IMR-90 (cell line): Measurements from ENCODE around the gene SRPRB. TPM values are rescaled to one million over a fixed set of nuclear protein-coding genes. Genes with fewer than 3 reads are reported as not detected.

Source experiments
- ATAC-seq: fragments of 200-7000 bp; cut with Tn5 transposase; 2 replicates; pipeline ENCODE4 v1.9.1; 2020; ENCODE audit warnings: low read depth, mild to moderate bottlenecking, moderate library complexity
- BruUV-seq: library from RNA; stranded (reverse); fragments of 400-500 nt; replicated peaks from 2 replicates; lab custom pipeline; 2021; lab: Mats Ljungman, UMichigan
- CTCF ChIA-PET: fragments of 300-600 bp; formaldehyde crosslinking; extraction: SDS; loops from one replicate; lab custom pipeline; 2021; ENCODE audit warnings: antibody characterized with exemption; lab: Yijun Ruan, JAX
- POLR2A ChIA-PET: fragments of 300-600 bp; sonication (Branson Sonifier 250); formaldehyde crosslinking; loops from one replicate; lab custom pipeline; 2022; ENCODE audit warnings: antibody characterized with exemption; ENCODE audit not compliant: unreplicated experiment; lab: Charles Lee
- DNase-seq: peaks from one replicate; pipeline ENCODE4 v3.0.0; 2013
- H2AFZ ChIP-seq: replicated peaks from 2 replicates; pipeline ENCODE3; 2013; ENCODE audit warnings: low read length, mild to moderate bottlenecking; ENCODE audit not compliant: poor library complexity
- H2AK5ac ChIP-seq: 2 replicates; pipeline ENCODE4 v1.6.1; 2013; ENCODE audit warnings: low read depth, low read length, inconsistent platforms
- H2AK9ac ChIP-seq: replicated peaks from 2 replicates; pipeline ENCODE3; 2013; ENCODE audit warnings: mild to moderate bottlenecking, low read depth, low read length, moderate library complexity; ENCODE audit not compliant: poor library complexity
- H2BK120ac ChIP-seq: 2 replicates; pipeline ENCODE4 v1.6.1; 2013; ENCODE audit warnings: low read depth, low read length, inconsistent platforms
- H2BK15ac ChIP-seq: 3 replicates; pipeline ENCODE4 v1.6.1; 2013; ENCODE audit warnings: low read depth, low read length, inconsistent platforms
- H2BK20ac ChIP-seq: 2 replicates; pipeline ENCODE4 v1.6.1; 2013; ENCODE audit warnings: low read depth, mild to moderate bottlenecking, inconsistent platforms, low read length, moderate library complexity
- H2BK5ac ChIP-seq: 2 replicates; pipeline ENCODE4 v1.6.1; 2013; ENCODE audit warnings: mild to moderate bottlenecking, low read depth, low read length, inconsistent platforms; ENCODE audit not compliant: poor library complexity, severe bottlenecking
- H3K14ac ChIP-seq: replicated peaks from 2 replicates; pipeline ENCODE4 v1.6.1; 2013; ENCODE audit warnings: low read depth, low read length, inconsistent platforms
- H3K18ac ChIP-seq: 2 replicates; pipeline ENCODE4 v1.6.1; 2013; ENCODE audit warnings: low read depth, low read length, control low read depth
- H3K23ac ChIP-seq: 2 replicates; pipeline ENCODE4 v1.6.1; 2013; ENCODE audit warnings: low read depth, low read length, inconsistent platforms
- H3K27ac ChIP-seq: 2 replicates; pipeline ENCODE4 v1.5.1; 2013; ENCODE audit warnings: mild to moderate bottlenecking, control low read depth, low read length; ENCODE audit not compliant: insufficient read depth
- H3K27me3 ChIP-seq: 2 replicates; pipeline ENCODE4 v1.6.1; 2013; ENCODE audit warnings: low read length; ENCODE audit not compliant: control insufficient read depth, insufficient read depth
- H3K36me3 ChIP-seq: 2 replicates; pipeline ENCODE4 v1.6.1; 2013; ENCODE audit warnings: low read length, mixed read lengths; ENCODE audit not compliant: control insufficient read depth, insufficient read depth
- H3K4ac ChIP-seq: 2 replicates; pipeline ENCODE4 v1.6.1; 2013; ENCODE audit warnings: low read depth, low read length, inconsistent platforms
- H3K4me1 ChIP-seq: 2 replicates; pipeline ENCODE4 v1.6.1; 2013; ENCODE audit warnings: low read length, mixed read lengths; ENCODE audit not compliant: control insufficient read depth, insufficient read depth
- H3K4me2 ChIP-seq: 2 replicates; pipeline ENCODE4 v1.6.1; 2013; ENCODE audit warnings: low read depth, mild to moderate bottlenecking, control low read depth, low read length, moderate library complexity
- H3K4me3 ChIP-seq: 2 replicates; pipeline ENCODE4 v1.5.1; 2013; ENCODE audit warnings: low read depth, mild to moderate bottlenecking, control low read depth, low read length, moderate library complexity; ENCODE audit not compliant: insufficient read depth
- H3K56ac ChIP-seq: 2 replicates; pipeline ENCODE4 v1.6.1; 2013; ENCODE audit warnings: low read length, inconsistent platforms; ENCODE audit not compliant: insufficient read depth; ENCODE audit errors: extremely low read depth
- H3K79me1 ChIP-seq, 2 experiments: 2 replicates each; pipeline ENCODE4 v1.6.1; 2013; ENCODE audit warnings: low read length in 2 of 2, inconsistent platforms in 1 of 2, low read depth in 1 of 2
- H3K9ac ChIP-seq: 2 replicates; pipeline ENCODE4 v1.6.1; 2013; ENCODE audit warnings: low read depth, low read length, control low read depth
- H3K9me1 ChIP-seq: 2 replicates; pipeline ENCODE4 v1.6.1; 2013; ENCODE audit warnings: low read length, inconsistent platforms; ENCODE audit not compliant: insufficient read depth
- H3K9me3 ChIP-seq: 2 replicates; pipeline ENCODE4 v1.6.1; 2013; ENCODE audit warnings: low read length; ENCODE audit not compliant: control insufficient read depth, insufficient read depth
- H4K20me1 ChIP-seq: 2 replicates; pipeline ENCODE4 v1.6.1; 2013; ENCODE audit warnings: low read length, inconsistent platforms; ENCODE audit not compliant: insufficient read depth
- H4K5ac ChIP-seq: 2 replicates; pipeline ENCODE4 v1.6.1; 2013; ENCODE audit warnings: mild to moderate bottlenecking, low read depth, low read length, control low read depth
- H4K8ac ChIP-seq, 2 experiments: 2 replicates each; pipeline ENCODE4 v1.6.1; 2013; ENCODE audit warnings: low read depth in 2 of 2, low read length in 2 of 2, control low read depth in 1 of 2, inconsistent platforms in 1 of 2
- H4K91ac ChIP-seq: 2 replicates; pipeline ENCODE4 v1.6.1; 2013; ENCODE audit warnings: low read depth, low read length, inconsistent platforms; ENCODE audit not compliant: insufficient read depth
- BHLHE40 ChIP-seq: fragments of 150-350 bp; IDR thresholded peaks from 2 replicates; pipeline ENCODE4 v1.6.1; 2016; ENCODE audit warnings: mild to moderate bottlenecking, low read depth, low read length
- CEBPB ChIP-seq: IDR thresholded peaks from 2 replicates; pipeline ENCODE4 v1.6.1; 2012; ENCODE audit warnings: low read depth, low read length, improper control_type of control experiment
- CHD1 ChIP-seq: IDR thresholded peaks from 2 replicates; pipeline ENCODE4 v1.6.1; 2012; ENCODE audit warnings: low read depth, low read length, improper control_type of control experiment
- FOS ChIP-seq: fragments of 150-350 bp; IDR thresholded peaks from 2 replicates; pipeline ENCODE4 v1.6.1; 2016; ENCODE audit warnings: low read depth, low read length
- MAFK ChIP-seq: IDR thresholded peaks from 2 replicates; pipeline ENCODE4 v1.6.1; 2012; ENCODE audit warnings: low read depth, low read length, improper control_type of control experiment
- MAZ ChIP-seq: IDR thresholded peaks from 2 replicates; pipeline ENCODE4 v1.6.1; 2012; ENCODE audit warnings: low read depth, mild to moderate bottlenecking, low read length, improper control_type of control experiment, moderate library complexity, borderline replicate concordance
- MXI1 ChIP-seq: IDR thresholded peaks from 2 replicates; pipeline ENCODE4 v1.6.1; 2012; ENCODE audit warnings: low read depth, mild to moderate bottlenecking, low read length, moderate library complexity, borderline replicate concordance
- NFE2L2 ChIP-seq: fragments of 150-350 bp; IDR thresholded peaks from 2 replicates; pipeline ENCODE4 v1.6.1; 2016; ENCODE audit warnings: low read depth, mild to moderate bottlenecking, low read length
- POLR2A ChIP-seq: IDR thresholded peaks from 2 replicates; pipeline ENCODE4 v1.6.1; 2012; ENCODE audit warnings: mild to moderate bottlenecking, low read depth, low read length
- RAD21 ChIP-seq: IDR thresholded peaks from 2 replicates; pipeline ENCODE4 v1.6.1; 2012; ENCODE audit warnings: low read length, improper control_type of control experiment
- RCOR1 ChIP-seq: IDR thresholded peaks from 2 replicates; pipeline ENCODE4 v1.6.1; 2012; ENCODE audit warnings: mild to moderate bottlenecking, low read length, improper control_type of control experiment; ENCODE audit not compliant: insufficient replicate concordance
- RFX5 ChIP-seq: IDR thresholded peaks from 2 replicates; pipeline ENCODE4 v1.8.0; 2012; ENCODE audit warnings: low read depth, mild to moderate bottlenecking, low read length, moderate library complexity
- SMC3 ChIP-seq: fragments of 150-350 bp; IDR thresholded peaks from 2 replicates; pipeline ENCODE4 v1.6.1; 2016; ENCODE audit warnings: low read depth, mild to moderate bottlenecking, antibody characterized with exemption, low read length, moderate library complexity
- USF2 ChIP-seq: fragments of 150-350 bp; IDR thresholded peaks from 2 replicates; pipeline ENCODE4 v1.6.1; 2017; ENCODE audit warnings: mild to moderate bottlenecking, antibody characterized with exemption, low read length, low read depth
- WGBS, 2 experiments: methylation state at CpG; one replicate each; pipeline versions ENCODE4 v1.1.5 to v1.1.7; 2013; ENCODE audit warnings: missing lambda C conversion rate in 2 of 2; ENCODE audit not compliant: insufficient read length in 1 of 2; ENCODE audit errors: extremely low coverage in 2 of 2; 5-methylcytosine and 5-hydroxymethylcytosine counted together
- dilution Hi-C: fragments of 300-500 bp; cut with HindIII; formaldehyde crosslinking; loops from one replicate; pipeline ENCODE4 v1.14.3; 2018; ENCODE audit warnings: low sequenced_read_pairs; ENCODE audit not compliant: unreplicated experiment
- in situ Hi-C: fragments of 300-500 bp; cut with MboI; formaldehyde crosslinking; loops from 3 replicates; pipeline ENCODE4 v1.14.3; 2019; ENCODE audit warnings: low sequenced_read_pairs, inconsistent platforms, mixed read lengths
- intact Hi-C: fragments of 100-400 bp; cut with micrococcal nuclease; formaldehyde crosslinking; loops from 2 replicates; pipeline ENCODE4 v1.10.0; 2022
- polyA plus RNA-seq, 3 experiments: library from polyadenylated mRNA; depleted of rRNA; stranded (reverse); fragments of >200 nt; gene quantifications; 2 replicates each; pipeline ENCODE4 v1.2.3, GENCODE V29; 2012; ENCODE audit warnings: low replicate concordance in 1 of 3
- total RNA-seq: library from RNA; depleted of rRNA; stranded (reverse); fragments of >200 nt; gene quantifications from 2 replicates; pipeline ENCODE4 v1.2.3, GENCODE V29; 2012
- TF ChIP-seq, protein P1 (sequence below): fragments of 150-350 bp; IDR thresholded peaks from 2 replicates; pipeline ENCODE4 v1.6.1; 2016; ENCODE audit warnings: low read depth, mild to moderate bottlenecking, low read length, moderate library complexity, borderline replicate concordance
- TF ChIP-seq, protein P2 (sequence below): conservative IDR thresholded peaks from 2 replicates; pipeline ENCODE4 v1.5.1; 2012; ENCODE audit warnings: mild to moderate bottlenecking, low read depth, low read length, improper control_type of control experiment

Gene SRPRB
- total and polyA plus RNA-seq, 2 of the 4 experiments (the other 2 are of a cell fraction), result 28.8 to 131 TPM

DNA sequence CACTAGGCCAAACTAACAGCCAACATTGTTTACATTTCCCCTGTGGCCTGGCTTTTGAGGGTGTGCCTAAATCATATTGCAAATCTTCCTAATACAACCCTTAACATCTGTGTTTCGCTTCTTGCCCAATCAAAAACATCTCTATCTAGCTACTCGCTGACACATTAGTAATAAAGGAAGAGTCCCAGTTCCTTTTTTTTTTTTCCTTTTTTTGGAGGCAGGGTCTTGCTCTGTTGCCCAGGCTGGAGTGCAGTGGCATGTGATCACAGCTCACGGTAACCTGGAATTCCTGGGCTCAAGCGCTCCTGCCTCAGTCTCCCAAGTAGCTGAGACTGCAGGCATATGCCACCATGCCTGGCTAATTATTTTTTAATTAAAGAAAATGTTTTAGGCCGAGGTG lies 2.1 kb upstream of the SRPRB start:
- H3K56ac ChIP-seq, result no peak overlapping the region
- H3K4me1 ChIP-seq, result no peaks in the 10 kb centered on the region
- no peak overlapping the region for H2AFZ ChIP-seq
- H2BK5ac ChIP-seq, result no peak overlapping the region
- no peak for DNase-seq
- in situ Hi-C loops, result loop anchor here (25.0 kb wide), 2 partner anchors 341 to 684 kb away; partner anchors contain the start of genes ANAPC13 and CEP63
- H4K91ac ChIP-seq, result no peak overlapping the region
- no peak overlapping the region for H3K4ac ChIP-seq
- no peak overlapping the region for H4K8ac ChIP-seq
- intact Hi-C loops, result loop anchor here (10.0 kb wide), 2 partner anchors 229 to 349 kb away; partner anchors contain the start of gene CDV3
- WGBS, 2 experiments, result no CpG with 5 or more reads among the region's 5 CpGs
- peaks cover 2% of the 10 kb centered on the region; the same call in 1 of the 2 replicates for H3K27me3 ChIP-seq
- no peak overlapping the region for H2BK15ac ChIP-seq
- H2AK5ac ChIP-seq, result no peak overlapping the region
- H3K9me1 ChIP-seq, result peaks cover 4% of the 10 kb centered on the region; the same call in 1 of the 2 replicates
- no peaks in the 10 kb centered on the region for H4K20me1 ChIP-seq
- no peaks in the 10 kb centered on the region; the same call in 1 of the 2 replicates for H3K36me3 ChIP-seq
- H3K23ac ChIP-seq, result no peak overlapping the region
- no peak overlapping the region for H2BK120ac ChIP-seq
- ChIA-PET CTCF (interaction anchor here (0.8 kb wide), 1 partner anchor 134 kb away, joined by 3 read pairs; no protein-coding TSS in a partner anchor), POLR2A (no interaction called here)
- no peak overlapping the region for H3K4me2 ChIP-seq
- no peak overlapping the region for H3K9ac ChIP-seq
- no peak overlapping the region for H2AK9ac ChIP-seq
- H3K4me3 ChIP-seq, result no peak overlapping the region
- no TSS peak for BruUV-seq
- no peak for TF ChIP-seq CEBPB
- TF ChIP-seq MAZ, result no peak
- no peak for TF ChIP-seq CHD1
- TF ChIP-seq NFE2L2, result no peak
- TF ChIP-seq FOS, result no peak
- TF ChIP-seq, protein P1, sequence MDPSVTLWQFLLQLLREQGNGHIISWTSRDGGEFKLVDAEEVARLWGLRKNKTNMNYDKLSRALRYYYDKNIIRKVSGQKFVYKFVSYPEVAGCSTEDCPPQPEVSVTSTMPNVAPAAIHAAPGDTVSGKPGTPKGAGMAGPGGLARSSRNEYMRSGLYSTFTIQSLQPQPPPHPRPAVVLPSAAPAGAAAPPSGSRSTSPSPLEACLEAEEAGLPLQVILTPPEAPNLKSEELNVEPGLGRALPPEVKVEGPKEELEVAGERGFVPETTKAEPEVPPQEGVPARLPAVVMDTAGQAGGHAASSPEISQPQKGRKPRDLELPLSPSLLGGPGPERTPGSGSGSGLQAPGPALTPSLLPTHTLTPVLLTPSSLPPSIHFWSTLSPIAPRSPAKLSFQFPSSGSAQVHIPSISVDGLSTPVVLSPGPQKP, result no peak
- TF ChIP-seq RFX5, result no peak
- TF ChIP-seq MAFK, result no peak
- no peak for TF ChIP-seq BHLHE40
- no peak for TF ChIP-seq RCOR1
- TF ChIP-seq, protein P2, sequence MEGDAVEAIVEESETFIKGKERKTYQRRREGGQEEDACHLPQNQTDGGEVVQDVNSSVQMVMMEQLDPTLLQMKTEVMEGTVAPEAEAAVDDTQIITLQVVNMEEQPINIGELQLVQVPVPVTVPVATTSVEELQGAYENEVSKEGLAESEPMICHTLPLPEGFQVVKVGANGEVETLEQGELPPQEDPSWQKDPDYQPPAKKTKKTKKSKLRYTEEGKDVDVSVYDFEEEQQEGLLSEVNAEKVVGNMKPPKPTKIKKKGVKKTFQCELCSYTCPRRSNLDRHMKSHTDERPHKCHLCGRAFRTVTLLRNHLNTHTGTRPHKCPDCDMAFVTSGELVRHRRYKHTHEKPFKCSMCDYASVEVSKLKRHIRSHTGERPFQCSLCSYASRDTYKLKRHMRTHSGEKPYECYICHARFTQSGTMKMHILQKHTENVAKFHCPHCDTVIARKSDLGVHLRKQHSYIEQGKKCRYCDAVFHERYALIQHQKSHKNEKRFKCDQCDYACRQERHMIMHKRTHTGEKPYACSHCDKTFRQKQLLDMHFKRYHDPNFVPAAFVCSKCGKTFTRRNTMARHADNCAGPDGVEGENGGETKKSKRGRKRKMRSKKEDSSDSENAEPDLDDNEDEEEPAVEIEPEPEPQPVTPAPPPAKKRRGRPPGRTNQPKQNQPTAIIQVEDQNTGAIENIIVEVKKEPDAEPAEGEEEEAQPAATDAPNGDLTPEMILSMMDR, result no peak
- no peak for TF ChIP-seq USF2
- no peak for TF ChIP-seq MXI1
- no peak for TF ChIP-seq RAD21
- no peak for TF ChIP-seq SMC3
- TF ChIP-seq POLR2A, result no peak
- H3K14ac ChIP-seq, result no peak overlapping the region
- no peak for ATAC-seq
- H3K9me3 ChIP-seq, result no peaks in the 10 kb centered on the region
- dilution Hi-C loops, result no loop called here
- H3K27ac ChIP-seq, result no peak overlapping the region
- no peak overlapping the region for H4K5ac ChIP-seq
- H2BK20ac ChIP-seq, result no peak overlapping the region
- peaks cover 0 to 13% of the 10 kb centered on the region in 2 experiments; a peak in 2 of 4 replicates for H3K79me1 ChIP-seq
- no peak overlapping the region for H3K18ac ChIP-seq
